SJSA1 (cell line): ENCODE data around the gene GARS1. TPM values are rescaled to one million over a fixed set of nuclear protein-coding genes. Genes with fewer than 3 reads are reported as not detected.

Experiments used
- DNase-seq, 2 experiments: peaks; one replicate each; pipeline ENCODE4 v3.0.0-alpha.2; 2015 to 2020; ENCODE audit warnings: low spot score in 2 of 2, low read depth in 1 of 2
- H3K27ac ChIP-seq: fragments of 250-450 bp; sonication (Bioruptor Pico); 2 replicates; pipeline ENCODE4 v1.5.1; 2020; ENCODE audit warnings: mild to moderate bottlenecking, moderate library complexity
- H3K27me3 ChIP-seq: fragments of 250-450 bp; sonication (Bioruptor Pico); replicated peaks from 2 replicates; pipeline ENCODE4 v1.5.1; 2020; ENCODE audit warnings: mild to moderate bottlenecking, moderate library complexity
- H3K36me3 ChIP-seq: fragments of 250-450 bp; sonication (Bioruptor Pico); 2 replicates; pipeline ENCODE4 v1.5.1; 2020; ENCODE audit warnings: mild to moderate bottlenecking
- H3K4me1 ChIP-seq: fragments of 250-450 bp; sonication (Bioruptor Pico); replicated peaks from 2 replicates; pipeline ENCODE4 v1.6.1; 2021; ENCODE audit warnings: mild to moderate bottlenecking
- H3K4me3 ChIP-seq: fragments of 250-450 bp; sonication (Bioruptor Pico); 2 replicates; pipeline ENCODE4 v1.5.1; 2020; ENCODE audit warnings: mild to moderate bottlenecking
- H3K9me3 ChIP-seq: fragments of 250-450 bp; sonication (Bioruptor Pico); replicated peaks from 2 replicates; pipeline ENCODE4 v1.5.1; 2020; ENCODE audit warnings: mild to moderate bottlenecking
- total RNA-seq: library from RNA; depleted of rRNA; stranded (reverse); fragments of >200 nt; shearing (Covaris generic); gene quantifications from 2 replicates; pipeline ENCODE4 v1.2.3, GENCODE V29; 2014

The GARS1 gene
- total RNA-seq, 1 experiment from 2014 or later: 98.9 TPM

GRCh38 chr7:30589111-30589510, 5.6 kb upstream of the GARS1 start:
- H3K36me3 ChIP-seq: peaks cover 4% of the 10 kb centered on the region
- H3K4me1 ChIP-seq: peaks cover 5% of the 10 kb centered on the region
- H3K27ac ChIP-seq: no peak overlapping the region
- no peak overlapping the region for H3K4me3 ChIP-seq
- DNase-seq: no peak
- H3K9me3 ChIP-seq: no peaks in the 10 kb centered on the region
- no peaks in the 10 kb centered on the region for H3K27me3 ChIP-seq

GRCh38 chr7:30594048-30594539, 584 bp upstream of the GARS1 start:
- Histone ChIP-seq H3K27ac (peak overlapping the region; percentile 87), H3K9me3 (no peaks in the 10 kb centered on the region), H3K27me3 (no peaks in the 10 kb centered on the region), H3K36me3 (peaks cover 9% of the 10 kb centered on the region), H3K4me3 (peak overlapping the region; percentile 86), H3K4me1 (peaks cover 5% of the 10 kb centered on the region)
- DNase-seq: peak in 1 of 2 experiments; percentile 45

GRCh38 chr7:30595436-30596013, 847 bp downstream of the GARS1 start:
- peak overlapping the region; percentile 87 for H3K27ac ChIP-seq
- peak overlapping the region; percentile 86 for H3K4me3 ChIP-seq
- peak in 1 of 2 experiments; percentile 30 for DNase-seq
- peaks cover 5% of the 10 kb centered on the region for H3K4me1 ChIP-seq
- H3K27me3 ChIP-seq: no peaks in the 10 kb centered on the region
- peaks cover 18% of the 10 kb centered on the region for H3K36me3 ChIP-seq
- H3K9me3 ChIP-seq: no peaks in the 10 kb centered on the region

GRCh38 chr7:30596014-30596641, 1.4 kb downstream of the GARS1 start:
- H3K27ac ChIP-seq: no peak overlapping the region; the same call in 1 of the 2 replicates
- H3K27me3 ChIP-seq: no peaks in the 10 kb centered on the region
- H3K4me1 ChIP-seq: peaks cover 5% of the 10 kb centered on the region
- peak in 1 of 2 experiments; percentile 26 for DNase-seq
- peaks cover 23% of the 10 kb centered on the region for H3K36me3 ChIP-seq
- peak overlapping the region; percentile 86 for H3K4me3 ChIP-seq
- no peaks in the 10 kb centered on the region for H3K9me3 ChIP-seq

- Histone ChIP-seq H3K27me3 (no peaks in the 10 kb centered on the region), H3K4me3 (peak overlapping the region; percentile 86), H3K27ac (no peak overlapping the region), H3K9me3 (no peaks in the 10 kb centered on the region), H3K4me1 (peaks cover 5% of the 10 kb centered on the region), H3K36me3 (peaks cover 28% of the 10 kb centered on the region)
- no peak for DNase-seq
Observed at GRCh38 chr7:30596721-30597120, 2.0 kb downstream of the GARS1 start.

GRCh38 chr7:30598121-30598876, 3.6 kb downstream of the GARS1 start:
- peaks cover 41% of the 10 kb centered on the region for H3K36me3 ChIP-seq
- no peak overlapping the region for H3K27ac ChIP-seq
- H3K4me3 ChIP-seq: no peak overlapping the region
- H3K4me1 ChIP-seq: peaks cover 5% of the 10 kb centered on the region
- DNase-seq: no peak
- no peaks in the 10 kb centered on the region for H3K9me3 ChIP-seq
- no peaks in the 10 kb centered on the region for H3K27me3 ChIP-seq

GRCh38 chr7:30604901-30605300, 10.2 kb downstream of the GARS1 start:
- H3K36me3 ChIP-seq: peaks cover 90% of the 10 kb centered on the region
- no peaks in the 10 kb centered on the region for H3K4me1 ChIP-seq

GRCh38 chr7:30605832-30606231, 11.2 kb downstream of the GARS1 start:
- Histone ChIP-seq H3K27ac (no peak overlapping the region), H3K9me3 (no peaks in the 10 kb centered on the region), H3K36me3 (peaks cover 90% of the 10 kb centered on the region), H3K27me3 (no peaks in the 10 kb centered on the region), H3K4me1 (no peaks in the 10 kb centered on the region), H3K4me3 (no peak overlapping the region)
- no peak for DNase-seq

More at GRCh38 chr7:30604901-30605300, 10.2 kb downstream of the GARS1 start:
- H3K4me3 ChIP-seq: no peak overlapping the region
- H3K27ac ChIP-seq: no peak overlapping the region
- no peaks in the 10 kb centered on the region for H3K27me3 ChIP-seq
- no peak for DNase-seq
- H3K9me3 ChIP-seq: no peaks in the 10 kb centered on the region

GRCh38 chr7:30612658-30613265, 18.1 kb downstream of the GARS1 start:
- Histone ChIP-seq H3K27me3 (no peaks in the 10 kb centered on the region), H3K9me3 (no peaks in the 10 kb centered on the region), H3K27ac (no peak overlapping the region), H3K4me1 (no peaks in the 10 kb centered on the region), H3K4me3 (no peak overlapping the region), H3K36me3 (peaks cover 95% of the 10 kb centered on the region)
- DNase-seq: no peak

GRCh38 chr7:30613366-30614325, 19.0 kb downstream of the GARS1 start:
- Histone ChIP-seq H3K27me3 (no peaks in the 10 kb centered on the region), H3K9me3 (no peaks in the 10 kb centered on the region), H3K4me3 (no peak overlapping the region), H3K27ac (no peak overlapping the region), H3K36me3 (peaks cover 95% of the 10 kb centered on the region), H3K4me1 (no peaks in the 10 kb centered on the region)
- no peak for DNase-seq

- H3K4me1 ChIP-seq: no peaks in the 10 kb centered on the region
- no peak for DNase-seq
Observed at GRCh38 chr7:30616318-30616717, 21.6 kb downstream of the GARS1 start.

GRCh38 chr7:30617359-30617758, 22.7 kb downstream of the GARS1 start:
- Histone ChIP-seq H3K4me1 (no peaks in the 10 kb centered on the region), H3K36me3 (peaks cover 84% of the 10 kb centered on the region), H3K27me3 (no peaks in the 10 kb centered on the region), H3K4me3 (no peak overlapping the region), H3K27ac (no peak overlapping the region), H3K9me3 (no peaks in the 10 kb centered on the region)
- DNase-seq: no peak

More at GRCh38 chr7:30616318-30616717, 21.6 kb downstream of the GARS1 start:
- H3K4me3 ChIP-seq: no peak overlapping the region
- H3K36me3 ChIP-seq: peaks cover 83% of the 10 kb centered on the region
- H3K9me3 ChIP-seq: no peaks in the 10 kb centered on the region
- no peak overlapping the region for H3K27ac ChIP-seq
- H3K27me3 ChIP-seq: no peaks in the 10 kb centered on the region
